Left ventricle myocardium inferior (tissue), 1 donor: ENCODE data around the gene CATSPER3. TPM values are rescaled to one million over a fixed set of nuclear protein-coding genes. Genes with fewer than 3 reads are reported as not detected.
"Not testable (repeated sequence)": the region's sequence is repeated elsewhere in the genome, so short reads cannot be mapped to it uniquely, and the experiment has no call there.

Experiments used
- DNase-seq: peaks from one replicate; pipeline ENCODE4 v3.0.0-alpha.2; 2020
- H3K27ac ChIP-seq: fragments of 200-600 bp; replicated peaks from 2 replicates; pipeline ENCODE4 v1.8.0; 2021
- H3K27me3 ChIP-seq: fragments of 200-600 bp; 2 replicates; pipeline ENCODE4 v1.8.0; 2021; ENCODE audit warnings: low read depth
- H3K36me3 ChIP-seq: fragments of 200-600 bp; 2 replicates; pipeline ENCODE4 v1.8.0; 2021
- H3K4me1 ChIP-seq: fragments of 200-600 bp; 2 replicates; pipeline ENCODE4 v1.8.0; 2021
- H3K4me3 ChIP-seq: fragments of 200-600 bp; 2 replicates; pipeline ENCODE4 v1.8.0; 2021; ENCODE audit warnings: mild to moderate bottlenecking, moderate library complexity
- H3K9me3 ChIP-seq: fragments of 200-600 bp; replicated peaks from 2 replicates; pipeline ENCODE4 v1.8.0; 2021
- intact Hi-C: fragments of 100-400 bp; cut with micrococcal nuclease; formaldehyde crosslinking; loops from one replicate; pipeline ENCODE4 v1.11.0; 2022
- total RNA-seq: library from RNA; stranded (reverse); fragmentation: NEBNext Ultra II Directional; extraction: Animal tissue kit (Norgen Biotek cat#: 25700); gene quantifications from one replicate; pipeline ENCODE4 v1.2.1, GENCODE V29; 2021
- TF ChIP-seq, protein P1 (sequence below): fragments of 200-600 bp; IDR thresholded peaks from 2 replicates; pipeline ENCODE4 v1.8.0; 2021; ENCODE audit warnings: antibody characterized with exemption, mild to moderate bottlenecking, borderline replicate concordance
- donor health status: DM: no; HTN: yes; CAD: no; lungs with severe emphysema.

CATSPER3 gene
- total RNA-seq, 1 donor from 2014 or later: 0.49 TPM

GRCh38 chr5:134995850-134996402, 28.2 kb downstream of the CATSPER3 start:
- Histone ChIP-seq H3K4me3 (no peak overlapping the region), H3K27me3 (no peaks in the 10 kb centered on the region), H3K27ac (no peak overlapping the region), H3K4me1 (peaks cover 10% of the 10 kb centered on the region), H3K36me3 (no peaks in the 10 kb centered on the region), H3K9me3 (peaks cover 5% of the 10 kb centered on the region)
- DNase-seq: no peak
- intact Hi-C loops: no loop called here
- TF ChIP-seq, protein P1, sequence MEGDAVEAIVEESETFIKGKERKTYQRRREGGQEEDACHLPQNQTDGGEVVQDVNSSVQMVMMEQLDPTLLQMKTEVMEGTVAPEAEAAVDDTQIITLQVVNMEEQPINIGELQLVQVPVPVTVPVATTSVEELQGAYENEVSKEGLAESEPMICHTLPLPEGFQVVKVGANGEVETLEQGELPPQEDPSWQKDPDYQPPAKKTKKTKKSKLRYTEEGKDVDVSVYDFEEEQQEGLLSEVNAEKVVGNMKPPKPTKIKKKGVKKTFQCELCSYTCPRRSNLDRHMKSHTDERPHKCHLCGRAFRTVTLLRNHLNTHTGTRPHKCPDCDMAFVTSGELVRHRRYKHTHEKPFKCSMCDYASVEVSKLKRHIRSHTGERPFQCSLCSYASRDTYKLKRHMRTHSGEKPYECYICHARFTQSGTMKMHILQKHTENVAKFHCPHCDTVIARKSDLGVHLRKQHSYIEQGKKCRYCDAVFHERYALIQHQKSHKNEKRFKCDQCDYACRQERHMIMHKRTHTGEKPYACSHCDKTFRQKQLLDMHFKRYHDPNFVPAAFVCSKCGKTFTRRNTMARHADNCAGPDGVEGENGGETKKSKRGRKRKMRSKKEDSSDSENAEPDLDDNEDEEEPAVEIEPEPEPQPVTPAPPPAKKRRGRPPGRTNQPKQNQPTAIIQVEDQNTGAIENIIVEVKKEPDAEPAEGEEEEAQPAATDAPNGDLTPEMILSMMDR: no peak

DNA sequence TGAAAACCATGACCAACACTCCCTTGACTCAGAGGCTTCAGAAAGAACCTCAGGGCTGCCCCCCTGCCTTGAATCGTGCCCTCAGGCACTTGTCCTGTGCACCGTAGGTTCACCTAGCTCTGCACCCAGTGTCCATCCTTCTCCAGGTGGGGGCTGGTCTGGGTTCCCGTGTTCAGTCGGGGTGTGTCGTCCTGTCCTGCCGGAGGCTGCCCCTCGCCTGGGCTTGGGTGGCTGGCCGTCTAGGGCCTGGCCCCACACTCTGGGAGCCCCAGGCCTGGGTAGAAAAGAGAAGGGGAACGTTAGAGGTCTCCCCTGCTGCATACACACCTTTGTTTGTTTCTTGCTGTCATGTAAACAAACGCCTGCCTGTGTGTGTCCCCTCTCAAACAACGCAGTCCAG, 29.3 kb downstream of the CATSPER3 start:
- no peak overlapping the region for H3K27ac ChIP-seq
- TF ChIP-seq, protein P1: no peak
- peaks cover 10% of the 10 kb centered on the region for H3K4me1 ChIP-seq
- H3K27me3 ChIP-seq: no peaks in the 10 kb centered on the region
- no peak for DNase-seq
- H3K9me3 ChIP-seq: no peaks in the 10 kb centered on the region
- H3K36me3 ChIP-seq: no peaks in the 10 kb centered on the region
- no peak overlapping the region for H3K4me3 ChIP-seq
- intact Hi-C loops: no loop called here

DNA sequence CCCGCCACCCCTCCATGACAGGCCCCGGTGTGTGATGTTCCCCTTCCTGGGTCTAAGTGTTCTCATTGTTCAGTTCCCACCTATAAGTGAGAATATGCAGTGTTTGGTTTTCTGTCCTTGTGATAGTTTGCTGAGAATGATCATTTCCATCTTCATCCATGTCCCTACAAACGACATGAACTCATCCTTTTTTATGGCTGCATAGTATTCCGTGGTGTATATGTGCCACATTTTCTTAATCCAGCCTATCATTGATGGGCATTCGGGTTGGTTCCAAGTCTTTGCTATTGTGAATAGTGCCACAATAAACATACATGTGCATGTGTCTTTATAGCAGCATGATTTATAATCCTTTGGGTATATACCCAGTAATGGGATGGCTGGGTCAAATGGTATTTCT, 30.4 kb downstream of the CATSPER3 start:
- intact Hi-C loops, DNase-seq: not testable (repeated sequence)

GRCh38 chr5:135004376-135004775, 36.7 kb downstream of the CATSPER3 start:
- Histone ChIP-seq H3K27me3 (no peaks in the 10 kb centered on the region), H3K4me1 (no peaks in the 10 kb centered on the region), H3K9me3 (no peaks in the 10 kb centered on the region), H3K36me3 (no peaks in the 10 kb centered on the region), H3K4me3 (no peak overlapping the region), H3K27ac (no peak overlapping the region)
- intact Hi-C loops: no loop called here
- no peak for DNase-seq
- TF ChIP-seq, protein P1: no peak

More for the DNA sequence above, 30.4 kb downstream of the CATSPER3 start:
- not testable (repeated sequence) for H3K9me3 ChIP-seq, H3K27me3 ChIP-seq, H3K4me1 ChIP-seq, H3K4me3 ChIP-seq, H3K36me3 ChIP-seq, H3K27ac ChIP-seq

DNA sequence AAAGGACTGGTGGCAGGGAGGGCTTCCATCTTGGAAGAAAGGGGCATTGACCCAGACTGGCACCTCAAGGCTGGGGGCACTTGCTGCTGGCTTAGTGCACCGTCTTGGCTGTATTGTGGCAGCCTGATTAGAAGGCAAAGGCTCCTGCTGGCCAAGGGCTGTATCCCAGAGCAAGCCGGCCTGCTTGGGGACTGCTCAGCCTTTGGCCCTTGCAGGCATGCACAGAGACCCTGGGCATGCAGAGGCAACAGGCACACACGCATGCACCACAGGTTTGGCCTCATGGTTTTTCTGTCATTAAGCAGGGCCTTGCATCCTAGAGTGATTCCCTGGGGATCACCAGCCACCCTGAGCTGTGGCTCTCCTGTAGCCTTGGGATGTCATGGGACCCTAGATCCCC, 37.4 kb downstream of the CATSPER3 start:
- H3K4me3 ChIP-seq: no peak overlapping the region
- TF ChIP-seq, protein P1: no peak
- no peaks in the 10 kb centered on the region for H3K9me3 ChIP-seq
- H3K36me3 ChIP-seq: no peaks in the 10 kb centered on the region
- H3K27me3 ChIP-seq: no peaks in the 10 kb centered on the region
- intact Hi-C loops: no loop called here
- DNase-seq: no peak
- H3K4me1 ChIP-seq: no peaks in the 10 kb centered on the region
- no peak overlapping the region for H3K27ac ChIP-seq

DNA sequence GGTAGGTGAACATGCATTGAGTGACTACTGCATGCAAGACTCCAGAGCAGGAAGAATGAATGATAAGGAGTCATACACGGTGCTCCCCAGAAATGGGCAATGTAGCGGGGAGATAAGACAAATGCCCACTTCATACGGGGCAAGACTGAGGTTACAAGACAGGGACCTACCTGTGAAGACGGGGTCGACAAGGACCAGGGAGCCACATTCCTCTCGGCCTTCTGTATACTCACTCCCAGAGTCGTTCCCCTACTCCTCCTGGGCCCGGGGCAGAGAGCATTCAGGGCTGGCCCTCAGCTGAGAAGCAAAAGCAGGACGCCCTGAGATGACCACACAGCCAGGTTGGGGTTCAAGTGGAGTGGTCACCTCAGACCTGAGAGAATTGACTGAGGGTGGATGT, 39.6 kb downstream of the CATSPER3 start:
- intact Hi-C loops: no loop called here
- H3K36me3 ChIP-seq: no peaks in the 10 kb centered on the region
- TF ChIP-seq, protein P1: no peak
- no peak overlapping the region for H3K27ac ChIP-seq
- H3K4me3 ChIP-seq: no peak overlapping the region
- no peaks in the 10 kb centered on the region for H3K9me3 ChIP-seq
- DNase-seq: no peak
- H3K27me3 ChIP-seq: no peaks in the 10 kb centered on the region
- peaks cover under 1% of the 10 kb centered on the region for H3K4me1 ChIP-seq
